Panc1 (cell line): ENCODE data around the gene MRPL16. TPM values are rescaled to one million over a fixed set of nuclear protein-coding genes. Genes with fewer than 3 reads are reported as not detected.

ENCODE experiments used
- ATAC-seq: fragments of 200-7000 bp; cut with Tn5 transposase; 2 replicates; pipeline ENCODE4 v1.9.1; 2020; ENCODE audit warnings: mild to moderate bottlenecking, moderate library complexity
- BruUV-seq: library from RNA; stranded (reverse); fragments of 400-500 nt; replicated peaks from 2 replicates; lab custom pipeline; 2021; lab: Mats Ljungman, UMichigan
- CTCF ChIA-PET: fragments of 300-600 bp; sonication (Branson Sonifier 250); formaldehyde crosslinking; loops from one replicate; lab custom pipeline; 2022; ENCODE audit warnings: antibody characterized with exemption; lab: Charles Lee
- POLR2A ChIA-PET: fragments of 300-600 bp; sonication (Branson Sonifier 250); formaldehyde crosslinking; loops from one replicate; lab custom pipeline; 2022; ENCODE audit warnings: antibody characterized with exemption; lab: Charles Lee
- DNase-seq: peaks from one replicate; pipeline ENCODE4 v3.0.0-alpha.2; 2010; ENCODE audit warnings: low read depth, low spot score
- H3K27ac ChIP-seq: 2 replicates; pipeline ENCODE4 v1.5.1; 2011; ENCODE audit warnings: mild to moderate bottlenecking, low read length, inconsistent platforms
- H3K27me3 ChIP-seq: fragments of 200-500 bp; sonication (Bioruptor generic); 2 replicates; pipeline ENCODE4 v1.6.0; 2014; ENCODE audit warnings: low read length, inconsistent platforms; ENCODE audit not compliant: control insufficient read depth, insufficient read depth
- H3K36me3 ChIP-seq: fragments of 200-500 bp; sonication (Bioruptor generic); 2 replicates; pipeline ENCODE4 v1.5.1; 2014; ENCODE audit warnings: inconsistent platforms, mild to moderate bottlenecking, low read length, moderate library complexity; ENCODE audit not compliant: control insufficient read depth, insufficient read depth
- H3K4me1 ChIP-seq: 2 replicates; pipeline ENCODE4 v1.5.1; 2011; ENCODE audit warnings: inconsistent platforms, mild to moderate bottlenecking, low read length, moderate library complexity; ENCODE audit not compliant: control insufficient read depth, insufficient read depth
- H3K4me3 ChIP-seq, 2 experiments: 2 replicates each; pipeline ENCODE4 v1.5.1; 2011 to 2012; ENCODE audit warnings: low read depth in 2 of 2, low read length in 2 of 2, mild to moderate bottlenecking in 2 of 2, inconsistent platforms in 1 of 2, moderate library complexity in 1 of 2
- H3K9me3 ChIP-seq: fragments of 200-500 bp; sonication (Bioruptor generic); 2 replicates; pipeline ENCODE4 v1.5.1; 2014; ENCODE audit warnings: low read depth, mild to moderate bottlenecking, inconsistent platforms, low read length, moderate library complexity; ENCODE audit not compliant: control insufficient read depth, insufficient read depth
- CTCF ChIP-seq: fragments of 450-650 bp; IDR thresholded peaks from 2 replicates; pipeline ENCODE4 v1.5.1; 2017; ENCODE audit warnings: mild to moderate bottlenecking
- POLR2AphosphoS5 ChIP-seq: IDR thresholded peaks from 2 replicates; pipeline ENCODE4 v1.6.1; 2012; ENCODE audit warnings: mild to moderate bottlenecking, low read depth, low read length, moderate library complexity
- REST ChIP-seq, 2 experiments: IDR thresholded peaks; 2 replicates each; pipeline ENCODE4 v1.6.1; 2011 to 2012; ENCODE audit warnings: low read depth in 2 of 2, control low read depth in 1 of 2, low read length in 1 of 2, mild to moderate bottlenecking in 1 of 2, moderate library complexity in 1 of 2; ENCODE audit not compliant: insufficient read depth in 1 of 2
- SIN3A ChIP-seq: IDR thresholded peaks from 2 replicates; pipeline ENCODE4 v1.6.1; 2012; ENCODE audit warnings: low read depth, mild to moderate bottlenecking, low read length, moderate library complexity, borderline replicate concordance; ENCODE audit not compliant: insufficient read depth
- TCF7L2 ChIP-seq: IDR thresholded peaks from 2 replicates; pipeline ENCODE4 v1.6.1; 2011; ENCODE audit warnings: mild to moderate bottlenecking, low read depth, low read length, inconsistent platforms
- in situ Hi-C: cut with HindIII; loops from 2 replicates; pipeline ENCODE4 v1.10.0; 2016; ENCODE audit warnings: low sequenced_read_pairs, low pct_unique_long_range_greater_than_20kb
- intact Hi-C: fragments of 100-400 bp; cut with micrococcal nuclease; formaldehyde crosslinking; loops from one replicate; pipeline ENCODE4 v1.10.0; 2022; ENCODE audit not compliant: unreplicated experiment
- total RNA-seq: library from RNA; stranded (reverse); gene quantifications from one replicate; pipeline ENCODE4 v1.2.1, GENCODE V29; 2021; ENCODE audit not compliant: unreplicated experiment

Gene MRPL16
- total RNA-seq, 1 experiment from 2014 or later: 41.8 TPM

- intact Hi-C loops (no loop called here), in situ Hi-C loops (no loop called here)
- TF ChIP-seq SIN3A: no peak
- TF ChIP-seq POLR2AphosphoS5: no peak
- TF ChIP-seq TCF7L2: no peak
Measured at GRCh38 chr11:59847626-59848025, 37.0 kb upstream of the MRPL16 start.

GRCh38 chr11:59846556-59846955 is 36.0 kb upstream of the MRPL16 start:
- Histone ChIP-seq H3K36me3 (no peaks in the 10 kb centered on the region), H3K9me3 (no peaks in the 10 kb centered on the region), H3K27me3 (no peaks in the 10 kb centered on the region), H3K27ac (no peak overlapping the region), H3K4me3 (no peak overlapping the region), H3K4me1 (no peaks in the 10 kb centered on the region)
- in situ Hi-C loops: no loop called here
- no peak for ATAC-seq
- DNase-seq: no peak
- TF ChIP-seq TCF7L2 (no peak), POLR2AphosphoS5 (no peak), REST (IDR thresholded peaks at IDR 0.05; ENCODE audit: insufficient read depth in 1 of 2, low read depth in 2 of 2, low read length in 1 of 2) (no peak), CTCF (no peak), SIN3A (no peak)
- ChIA-PET POLR2A (no interaction called here), CTCF (no interaction called here)
- BruUV-seq: no TSS peak
- intact Hi-C loops: no loop called here

More at GRCh38 chr11:59847626-59848025, 37.0 kb upstream of the MRPL16 start:
- no peaks in the 10 kb centered on the region for H3K36me3 ChIP-seq
- ChIA-PET CTCF (no interaction called here), POLR2A (no interaction called here)
- H3K4me1 ChIP-seq: no peaks in the 10 kb centered on the region
- no peaks in the 10 kb centered on the region for H3K27me3 ChIP-seq
- no peak for ATAC-seq
- H3K4me3 ChIP-seq: no peak overlapping the region
- no peaks in the 10 kb centered on the region for H3K9me3 ChIP-seq
- no peak for DNase-seq
- no TSS peak for BruUV-seq
- H3K27ac ChIP-seq: no peak overlapping the region

GRCh38 chr11:59845399-59845798 is 34.8 kb upstream of the MRPL16 start, which contains the start of gene CBLIF:
Gene CBLIF, minus strand, starts transcription at chr11:59845499. Its CDS starts 46 bp downstream, at chr11:59845453.
- no peaks in the 10 kb centered on the region for H3K36me3 ChIP-seq
- no peak within 1 kb of the TSS for H3K27ac ChIP-seq
- no peak for ATAC-seq
- DNase-seq: no peak
- ChIA-PET CTCF (no interaction called here), POLR2A (no interaction called here)
- in situ Hi-C loops (no loop called here), intact Hi-C loops (no loop called here)
- BruUV-seq: no TSS peak
- TF ChIP-seq REST (IDR thresholded peaks at IDR 0.05; ENCODE audit: insufficient read depth in 1 of 2, low read depth in 2 of 2, low read length in 1 of 2) (no peak), CTCF (no peak), SIN3A (no peak), POLR2AphosphoS5 (no peak), TCF7L2 (no peak)
- H3K9me3 ChIP-seq: no peaks in the 10 kb centered on the region
- H3K4me1 ChIP-seq: no peaks in the 10 kb centered on the region
- H3K4me3 ChIP-seq: no peak within 1 kb of the TSS
- H3K27me3 ChIP-seq: no peaks in the 10 kb centered on the region
